K562 (cell line): ENCODE results near the gene METTL23. TPM values are rescaled to one million over a fixed set of nuclear protein-coding genes. Genes with fewer than 3 reads are reported as not detected.

ENCODE experiments used
- HMGN3 ChIP-seq: IDR thresholded peaks from 2 replicates; pipeline ENCODE4 v1.6.1; 2011; ENCODE audit warnings: borderline replicate concordance, low read depth, mild to moderate bottlenecking, mixed read lengths, low read length; ENCODE audit not compliant: insufficient read length; ENCODE audit errors: extremely low read depth
- RCOR1 ChIP-seq, 2 experiments: IDR thresholded peaks; 2 replicates each; pipeline ENCODE4 v1.6.1; 2012; ENCODE audit warnings: low read depth in 2 of 2, low read length in 2 of 2, borderline replicate concordance in 1 of 2, improper control_type of control experiment in 1 of 2
- REST ChIP-seq, 2 experiments: fragments of 450-650 bp; formaldehyde crosslinking in 1 of 2; IDR thresholded peaks; 2 replicates each; pipeline versions ENCODE4 v1.4.0 to v1.6.1; 2014 to 2020; ENCODE audit warnings: mild to moderate bottlenecking in 2 of 2, borderline replicate concordance in 1 of 2, low read depth in 1 of 2
- polyA plus RNA-seq, 8 experiments: library from polyadenylated mRNA; depleted of rRNA in 4 of 8; stranded (reverse) in 5 of 8; unstranded in 3 of 8; fragments of >200 nt; fragmentation: Nextera tagmentation in 2 of 8; fragmentation: Illumina TruSeq in 1 of 8; extraction: Ambion mirVana in 2 of 8; extraction: Trizol in 1 of 8; gene quantifications; 2 replicates each; pipeline versions ENCODE4 v1.2.1 to v1.2.3, GENCODE V29; 2011 to 2014; ENCODE audit warnings: inconsistent platforms in 1 of 8, missing spikeins in 1 of 8
- total RNA-seq, 7 experiments: library from RNA; depleted of rRNA in 6 of 7; stranded (reverse); fragments of >200 nt in 6 of 7; fragmentation: Illumina TruSeq in 2 of 7; extraction: Trizol in 2 of 7; gene quantifications; 2 replicates each; pipeline versions ENCODE4 v1.2.1 to v1.2.3, GENCODE V29; 2011 to 2021; ENCODE audit warnings: low replicate concordance in 1 of 7

METTL23 gene
- total and polyA plus RNA-seq, 9 of the 15 experiments (the other 6 are each of a cell fraction or from before 2014, with no cell fraction given): 29.4 to 67.3 (median 41.6) TPM

- TF ChIP-seq REST (IDR thresholded peaks at IDR 0.05; ENCODE audit: borderline replicate concordance) (peak; percentile 52; the same call in 1 of the 2 replicates), REST (CRISPR knock-in tag; IDR thresholded peaks at IDR 0.05; ENCODE audit: low read depth) (no peak), HMGN3 (no peak), RCOR1 (IDR thresholded peaks at IDR 0.05; ENCODE audit: borderline replicate concordance in 1 of 2, low read depth in 2 of 2, low read length in 2 of 2) (0 out of 4 replicates have a peak, but pooled peaks of 1 of the 2 experiments have one; percentile 26)
Measured at GRCh38 chr17:76683011-76683755, 43.5 kb upstream of the METTL23 start (continued).
